Thoracic aorta (tissue), 2 donors: ENCODE data around the gene KRT71. TPM values are rescaled to one million over a fixed set of nuclear protein-coding genes. Genes with fewer than 3 reads are reported as not detected.
A peak's percentile ranks its signal among the peaks of the same experiment; 100 is the strongest.

Experiments
- ATAC-seq: fragments of 150-250 bp; one replicate; pipeline ENCODE4 v1.8.0; 2017; ENCODE audit warnings: low read depth; ENCODE audit not compliant: insufficient number of reproducible peaks, low FRiP score
- DNase-seq: peaks from one replicate; pipeline ENCODE4 v3.0.0-alpha.2; 2020; ENCODE audit warnings: low spot score
- H3K27ac ChIP-seq, 2 donors: fragments of 200-600 bp; sonication (generic); 1 replicate in 1 of 2; 2 replicates in 1 of 2; pipeline ENCODE4 v1.5.1; 2016; ENCODE audit warnings: mild to moderate bottlenecking in 2 of 2, moderate library complexity in 2 of 2
- H3K27me3 ChIP-seq: fragments of 200-600 bp; sonication (generic); replicated peaks from 2 replicates; pipeline ENCODE4 v1.6.0; 2016; ENCODE audit warnings: mild to moderate bottlenecking; ENCODE audit not compliant: insufficient read depth
- H3K36me3 ChIP-seq: fragments of 200-600 bp; sonication (generic); one replicate; pipeline ENCODE4 v1.5.1; 2016
- H3K4me1 ChIP-seq, 2 donors: fragments of 200-600 bp; sonication (generic); 1 replicate in 1 of 2; 2 replicates in 1 of 2; pipeline versions ENCODE4 v1.5.1 to v1.6.0; 2016; ENCODE audit warnings: low read depth in 2 of 2, mild to moderate bottlenecking in 1 of 2; ENCODE audit not compliant: control insufficient read depth in 1 of 2
- H3K4me3 ChIP-seq: fragments of 200-600 bp; sonication (generic); 2 replicates; pipeline ENCODE4 v1.5.1; 2016; ENCODE audit warnings: mild to moderate bottlenecking
- H3K9me3 ChIP-seq: fragments of 200-600 bp; sonication (generic); 2 replicates; pipeline ENCODE4 v1.5.1; 2016
- total RNA-seq, 2 donors: library from RNA; depleted of rRNA; stranded (reverse); fragments of >200 nt; gene quantifications; one replicate each; pipeline versions ENCODE4 v1.1.0 to v1.2.3, GENCODE V29; 2016
- TF ChIP-seq, protein P1 (sequence below): fragments of 200-600 bp; sonication (generic); IDR thresholded peaks from one replicate; pipeline ENCODE4 v1.5.1; 2019; ENCODE audit warnings: antibody characterized with exemption

The KRT71 gene
- total RNA-seq, 2 donors from 2014 or later: not detected

DNA sequence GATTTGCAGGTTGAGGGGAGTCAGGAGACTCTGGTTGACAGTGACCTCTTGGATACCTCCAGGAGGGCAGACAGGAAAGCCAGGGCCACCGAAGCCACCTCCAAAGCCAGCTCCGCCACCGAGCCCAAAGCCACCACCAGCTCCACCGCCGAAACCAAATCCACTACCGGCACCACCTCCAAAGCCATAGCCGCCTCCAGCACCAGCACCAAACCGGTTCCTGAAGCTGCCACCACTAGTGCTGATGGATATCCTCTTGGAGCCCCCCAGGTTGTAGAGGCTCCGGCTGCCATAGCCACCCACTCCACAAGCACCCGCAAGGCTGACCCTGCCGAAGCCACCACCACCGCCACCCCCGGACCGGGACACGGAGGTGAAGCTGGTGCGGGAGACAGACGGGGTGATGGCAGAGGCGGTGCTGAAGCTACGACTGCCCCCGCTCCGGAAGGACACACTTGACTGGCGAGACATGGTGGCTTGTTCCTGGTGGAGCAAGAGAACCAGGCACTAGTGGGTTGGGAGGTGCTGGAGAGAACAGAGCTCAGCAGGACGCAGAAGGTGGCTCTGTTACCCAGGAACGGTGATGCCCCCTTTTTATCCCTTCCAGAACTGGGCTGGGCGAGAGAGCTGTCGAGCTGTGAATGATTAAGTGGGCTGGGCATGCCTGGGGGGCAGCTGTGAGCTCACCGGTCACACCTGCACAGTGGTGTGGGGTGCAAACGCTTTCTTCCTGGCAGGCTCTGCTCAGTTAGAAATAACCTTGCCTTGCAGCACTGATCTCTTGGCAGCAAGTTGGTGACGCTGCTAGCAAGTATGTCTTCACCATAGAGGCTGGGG, 32.9 kb downstream of the KRT71 start, which contains the start of gene KRT5:
Gene KRT5 (minus strand): TSS at position 569 of the 837 bp plus-strand sequence. CDS start 98 bp downstream, at position 471.
- TF ChIP-seq, protein P1, sequence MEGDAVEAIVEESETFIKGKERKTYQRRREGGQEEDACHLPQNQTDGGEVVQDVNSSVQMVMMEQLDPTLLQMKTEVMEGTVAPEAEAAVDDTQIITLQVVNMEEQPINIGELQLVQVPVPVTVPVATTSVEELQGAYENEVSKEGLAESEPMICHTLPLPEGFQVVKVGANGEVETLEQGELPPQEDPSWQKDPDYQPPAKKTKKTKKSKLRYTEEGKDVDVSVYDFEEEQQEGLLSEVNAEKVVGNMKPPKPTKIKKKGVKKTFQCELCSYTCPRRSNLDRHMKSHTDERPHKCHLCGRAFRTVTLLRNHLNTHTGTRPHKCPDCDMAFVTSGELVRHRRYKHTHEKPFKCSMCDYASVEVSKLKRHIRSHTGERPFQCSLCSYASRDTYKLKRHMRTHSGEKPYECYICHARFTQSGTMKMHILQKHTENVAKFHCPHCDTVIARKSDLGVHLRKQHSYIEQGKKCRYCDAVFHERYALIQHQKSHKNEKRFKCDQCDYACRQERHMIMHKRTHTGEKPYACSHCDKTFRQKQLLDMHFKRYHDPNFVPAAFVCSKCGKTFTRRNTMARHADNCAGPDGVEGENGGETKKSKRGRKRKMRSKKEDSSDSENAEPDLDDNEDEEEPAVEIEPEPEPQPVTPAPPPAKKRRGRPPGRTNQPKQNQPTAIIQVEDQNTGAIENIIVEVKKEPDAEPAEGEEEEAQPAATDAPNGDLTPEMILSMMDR: no peak
- ATAC-seq (no peak), DNase-seq (no peak)
- H3K27ac ChIP-seq: peak within 1 kb of the TSS in 1 of 2 donors; percentile 52
- no peaks in the 10 kb centered on the region for H3K27me3 ChIP-seq
- peaks cover 0 to 3% of the 10 kb centered on the region in 2 donors for H3K4me1 ChIP-seq
- no peaks in the 10 kb centered on the region for H3K36me3 ChIP-seq
- H3K9me3 ChIP-seq: no peaks in the 10 kb centered on the region
- no peak within 1 kb of the TSS for H3K4me3 ChIP-seq

DNA sequence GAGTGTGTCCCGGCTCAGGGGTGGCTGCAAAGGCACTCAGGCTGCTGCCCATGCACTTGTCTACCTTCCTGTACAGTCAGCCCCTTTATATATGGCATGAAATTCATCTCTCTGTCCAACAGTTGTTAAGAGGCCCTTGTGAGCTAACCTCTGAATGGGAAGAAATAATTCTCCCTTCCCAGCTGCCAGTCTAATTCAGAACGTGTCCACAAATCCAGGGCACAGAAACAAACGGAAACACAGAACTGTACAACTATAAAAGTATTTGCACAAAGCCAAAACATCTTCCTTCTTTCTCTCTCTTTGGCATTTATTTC, 33.6 kb downstream of the KRT71 start:
- TF ChIP-seq, protein P1: no peak
- Histone ChIP-seq H3K4me1 (peaks cover 0 to 3% of the 10 kb centered on the region in 2 donors), H3K36me3 (no peaks in the 10 kb centered on the region), H3K27me3 (no peaks in the 10 kb centered on the region), H3K9me3 (no peaks in the 10 kb centered on the region), H3K27ac (no peak overlapping the region), H3K4me3 (no peak overlapping the region)
- ATAC-seq (no peak), DNase-seq (no peak)

DNA sequence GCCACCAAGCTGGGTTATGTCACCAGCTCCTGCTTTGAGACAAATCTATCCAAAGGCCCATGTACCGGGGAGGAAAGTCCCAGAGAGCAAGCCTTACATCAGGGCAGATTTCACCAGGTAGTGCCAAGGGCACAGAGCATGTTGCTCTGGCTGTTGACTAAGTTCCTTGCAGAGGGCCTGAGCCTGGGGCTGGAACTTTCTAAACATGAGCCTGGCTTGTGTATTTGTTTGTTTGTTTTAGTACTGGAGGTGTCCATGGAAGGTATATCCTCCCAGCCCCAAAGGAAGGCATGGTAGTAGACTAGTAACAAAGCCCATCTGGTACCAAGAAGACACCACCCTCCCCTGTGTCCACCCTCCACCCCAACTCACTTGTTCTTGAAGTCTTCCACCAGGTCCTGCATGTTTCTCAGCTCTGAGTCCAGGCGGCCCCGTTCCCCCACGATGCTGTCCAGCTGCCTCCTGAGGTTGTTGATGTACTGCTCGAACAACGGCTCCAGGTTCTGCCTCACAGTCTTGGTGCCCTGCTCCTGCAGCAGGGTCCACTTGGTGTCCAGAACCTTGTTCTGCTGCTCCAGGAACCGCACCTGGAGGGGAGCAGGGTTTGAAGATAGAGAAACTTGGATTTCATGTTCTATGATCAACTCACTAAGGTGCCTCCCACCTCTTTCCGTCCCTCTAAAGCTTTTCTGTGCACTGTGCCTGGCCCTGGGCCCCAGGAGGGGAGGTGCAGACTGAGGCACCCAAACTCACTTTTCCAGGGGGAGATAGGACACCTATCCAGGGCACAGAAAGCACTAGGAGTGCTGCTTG, 34.2 kb downstream of the KRT71 start:
- Histone ChIP-seq H3K4me1 (peaks cover 0 to 3% of the 10 kb centered on the region in 2 donors), H3K4me3 (no peak overlapping the region), H3K36me3 (no peaks in the 10 kb centered on the region), H3K27ac (no peak overlapping the region), H3K27me3 (no peaks in the 10 kb centered on the region), H3K9me3 (no peaks in the 10 kb centered on the region)
- DNase-seq: no peak
- no peak for ATAC-seq
- TF ChIP-seq, protein P1: no peak

DNA sequence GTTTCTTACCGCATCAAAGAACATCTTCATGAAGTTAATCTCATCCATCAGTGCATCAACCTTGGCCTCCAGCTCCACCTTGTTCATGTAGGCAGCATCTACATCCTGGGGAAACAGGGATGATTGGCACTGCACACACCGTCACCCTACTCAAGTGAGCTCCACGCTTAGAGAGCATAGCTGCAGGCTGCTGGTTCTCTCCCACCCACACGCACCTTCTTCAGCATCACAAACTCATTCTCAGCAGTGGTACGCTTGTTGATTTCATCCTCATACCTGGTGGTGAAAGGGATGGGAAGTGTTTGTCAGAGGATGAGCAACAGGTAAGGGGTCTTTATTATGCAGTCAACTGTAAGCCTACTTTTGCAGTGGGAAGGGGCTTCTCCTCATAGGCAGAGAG, 35.1 kb downstream of the KRT71 start:
- Histone ChIP-seq H3K36me3 (no peaks in the 10 kb centered on the region), H3K4me3 (no peak overlapping the region), H3K4me1 (peaks cover 0 to 3% of the 10 kb centered on the region in 2 donors), H3K9me3 (no peaks in the 10 kb centered on the region), H3K27me3 (no peaks in the 10 kb centered on the region), H3K27ac (no peak overlapping the region)
- ATAC-seq: no peak
- DNase-seq: no peak
- TF ChIP-seq, protein P1: no peak
